Skeletal muscle satellite cell (primary cell): Measurements from ENCODE around the gene BICC1.

Source experiments
- H3K27me3 ChIP-seq: 2 replicates; pipeline ENCODE4 v1.7.0; 2013; ENCODE audit warnings: low read length; ENCODE audit not compliant: control insufficient read depth, insufficient read depth
- H3K36me3 ChIP-seq: 2 replicates; pipeline ENCODE4 v1.7.0; 2013; ENCODE audit warnings: mild to moderate bottlenecking, control low read depth, low read length; ENCODE audit not compliant: insufficient read depth
- H3K4me1 ChIP-seq: 2 replicates; pipeline ENCODE4 v1.7.0; 2013; ENCODE audit warnings: low read length; ENCODE audit not compliant: control insufficient read depth, insufficient read depth
- H3K4me2 ChIP-seq: 2 replicates; pipeline ENCODE4 v1.7.0; 2013; ENCODE audit warnings: mild to moderate bottlenecking, low read length
- H3K4me3 ChIP-seq: 2 replicates; pipeline ENCODE4 v1.7.0; 2013; ENCODE audit warnings: low read length
- H3K9ac ChIP-seq: 2 replicates; pipeline ENCODE4 v1.7.0; 2013; ENCODE audit warnings: mild to moderate bottlenecking, low read depth, low read length, moderate library complexity
- H3K9me3 ChIP-seq: replicated peaks from 2 replicates; pipeline ENCODE4 v1.7.0; 2013; ENCODE audit warnings: mild to moderate bottlenecking, control low read depth, low read length

The BICC1 gene

GRCh38 chr10:58574058-58574457 lies 61.4 kb downstream of the BICC1 start:
- Histone ChIP-seq H3K36me3 (no peaks in the 10 kb centered on the region), H3K4me2 (no peak overlapping the region), H3K27me3 (no peaks in the 10 kb centered on the region), H3K4me1 (peaks cover 22% of the 10 kb centered on the region), H3K9ac (no peak overlapping the region), H3K4me3 (no peak overlapping the region), H3K9me3 (peaks cover 5% of the 10 kb centered on the region)

- H3K9ac ChIP-seq = no peak overlapping the region
- H3K9me3 ChIP-seq = no peaks in the 10 kb centered on the region
- H3K36me3 ChIP-seq = no peaks in the 10 kb centered on the region
- no peak overlapping the region for H3K4me3 ChIP-seq
- H3K4me1 ChIP-seq = peaks cover 22% of the 10 kb centered on the region
- H3K4me2 ChIP-seq = no peak overlapping the region
- H3K27me3 ChIP-seq = no peaks in the 10 kb centered on the region
Measured at GRCh38 chr10:58575491-58575890, 62.8 kb downstream of the BICC1 start.

- no peaks in the 10 kb centered on the region for H3K27me3 ChIP-seq
- H3K4me1 ChIP-seq = peaks cover 24% of the 10 kb centered on the region
- no peak overlapping the region for H3K9ac ChIP-seq
- no peaks in the 10 kb centered on the region for H3K9me3 ChIP-seq
- H3K4me3 ChIP-seq = no peak overlapping the region
- peak overlapping the region; percentile 21 for H3K4me2 ChIP-seq
- H3K36me3 ChIP-seq = no peaks in the 10 kb centered on the region
Measured at GRCh38 chr10:58576751-58577436, 64.2 kb downstream of the BICC1 start.

GRCh38 chr10:58577437-58577777 lies 64.7 kb downstream of the BICC1 start:
- no peaks in the 10 kb centered on the region for H3K9me3 ChIP-seq
- H3K27me3 ChIP-seq = no peaks in the 10 kb centered on the region
- no peaks in the 10 kb centered on the region for H3K36me3 ChIP-seq
- H3K9ac ChIP-seq = no peak overlapping the region
- H3K4me3 ChIP-seq = no peak overlapping the region
- peak overlapping the region; percentile 21 for H3K4me2 ChIP-seq
- H3K4me1 ChIP-seq = peaks cover 26% of the 10 kb centered on the region

GRCh38 chr10:58578366-58578765 lies 65.7 kb downstream of the BICC1 start:
- H3K4me3 ChIP-seq = no peak overlapping the region
- no peak overlapping the region for H3K4me2 ChIP-seq
- peaks cover 26% of the 10 kb centered on the region for H3K4me1 ChIP-seq
- no peaks in the 10 kb centered on the region for H3K27me3 ChIP-seq
- H3K9me3 ChIP-seq = no peaks in the 10 kb centered on the region
- no peak overlapping the region for H3K9ac ChIP-seq
- H3K36me3 ChIP-seq = no peaks in the 10 kb centered on the region

GRCh38 chr10:58579011-58579655 lies 66.5 kb downstream of the BICC1 start:
- peaks cover 26% of the 10 kb centered on the region for H3K4me1 ChIP-seq
- no peak overlapping the region for H3K9ac ChIP-seq
- no peaks in the 10 kb centered on the region for H3K9me3 ChIP-seq
- no peak overlapping the region for H3K4me2 ChIP-seq
- H3K27me3 ChIP-seq = no peaks in the 10 kb centered on the region
- no peaks in the 10 kb centered on the region for H3K36me3 ChIP-seq
- no peak overlapping the region for H3K4me3 ChIP-seq

- Histone ChIP-seq H3K4me3 (no peak overlapping the region), H3K4me1 (peaks cover 22% of the 10 kb centered on the region), H3K9me3 (no peaks in the 10 kb centered on the region), H3K27me3 (no peaks in the 10 kb centered on the region), H3K4me2 (no peak overlapping the region), H3K9ac (no peak overlapping the region), H3K36me3 (no peaks in the 10 kb centered on the region)
Measured at GRCh38 chr10:58582045-58582444, 69.4 kb downstream of the BICC1 start.

- Histone ChIP-seq H3K36me3 (peaks cover 6% of the 10 kb centered on the region), H3K4me3 (no peak overlapping the region), H3K9me3 (no peaks in the 10 kb centered on the region), H3K27me3 (no peaks in the 10 kb centered on the region), H3K4me2 (no peak overlapping the region), H3K9ac (no peak overlapping the region), H3K4me1 (peaks cover 24% of the 10 kb centered on the region)
Measured at GRCh38 chr10:58585435-58585834, 72.8 kb downstream of the BICC1 start.

GRCh38 chr10:58586282-58587245 lies 73.9 kb downstream of the BICC1 start:
- H3K27me3 ChIP-seq = no peaks in the 10 kb centered on the region
- H3K36me3 ChIP-seq = peaks cover 6% of the 10 kb centered on the region
- H3K4me2 ChIP-seq = no peak overlapping the region
- peaks cover 32% of the 10 kb centered on the region for H3K4me1 ChIP-seq
- no peak overlapping the region for H3K4me3 ChIP-seq
- H3K9ac ChIP-seq = no peak overlapping the region
- no peaks in the 10 kb centered on the region for H3K9me3 ChIP-seq

GRCh38 chr10:58587676-58588075 lies 75.0 kb downstream of the BICC1 start:
- H3K27me3 ChIP-seq = no peaks in the 10 kb centered on the region
- H3K9me3 ChIP-seq = no peaks in the 10 kb centered on the region
- H3K9ac ChIP-seq = no peak overlapping the region
- H3K4me3 ChIP-seq = no peak overlapping the region
- H3K4me1 ChIP-seq = peaks cover 28% of the 10 kb centered on the region
- H3K4me2 ChIP-seq = no peak overlapping the region
- peaks cover 6% of the 10 kb centered on the region for H3K36me3 ChIP-seq

GRCh38 chr10:58588673-58589265 lies 76.1 kb downstream of the BICC1 start:
- peaks cover 28% of the 10 kb centered on the region for H3K4me1 ChIP-seq
- no peak overlapping the region for H3K4me3 ChIP-seq
- peaks cover 6% of the 10 kb centered on the region for H3K36me3 ChIP-seq

More at GRCh38 chr10:58588673-58589265, 76.1 kb downstream of the BICC1 start:
- Histone ChIP-seq H3K4me2 (no peak overlapping the region), H3K9me3 (no peaks in the 10 kb centered on the region), H3K9ac (no peak overlapping the region), H3K27me3 (no peaks in the 10 kb centered on the region)
